Esophagus squamous epithelium (tissue), 5 donors: Measurements from ENCODE around the gene DMAC2. TPM values are rescaled to one million over a fixed set of nuclear protein-coding genes. Genes with fewer than 3 reads are reported as not detected.
A peak's percentile ranks its signal among the peaks of the same experiment; 100 is the strongest.

Experiments used
- DNase-seq: peaks from one replicate; lab custom pipeline; 2025; lab: John Stamatoyannopoulos, UW
- H3K27ac ChIP-seq, 4 donors: fragments of 200-600 bp; sonication (generic); one replicate each; pipeline ENCODE4 v1.5.1; 2016 to 2019; ENCODE audit warnings: mild to moderate bottlenecking in 1 of 4
- H3K27me3 ChIP-seq, 4 donors: fragments of 200-600 bp; sonication (generic); 1 replicate in 3 of 4; 2 replicates in 1 of 4; pipeline versions ENCODE4 v1.5.1 to v1.6.0; 2017 to 2021; ENCODE audit warnings: antibody characterized with exemption in 1 of 4
- H3K36me3 ChIP-seq, 3 donors: fragments of 200-600 bp; sonication (generic); one replicate each; pipeline ENCODE4 v1.5.1; 2016 to 2019
- H3K4me1 ChIP-seq, 3 donors: fragments of 200-600 bp; sonication (generic); one replicate each; pipeline ENCODE4 v1.5.1; 2017 to 2019
- H3K4me3 ChIP-seq, 4 donors: fragments of 200-600 bp; sonication (generic); 1 replicate in 3 of 4; 2 replicates in 1 of 4; pipeline ENCODE4 v1.5.1; 2016 to 2019; ENCODE audit warnings: mild to moderate bottlenecking in 2 of 4, moderate library complexity in 1 of 4
- H3K9me3 ChIP-seq, 3 donors: fragments of 200-600 bp; sonication (generic); one replicate each; pipeline ENCODE4 v1.5.1; 2016 to 2019
- POLR2A ChIP-seq, 4 donors: fragments of 450-650 bp; IDR thresholded peaks; one replicate each; pipeline ENCODE4 v1.6.1; 2017; ENCODE audit warnings: antibody characterized with exemption in 4 of 4, mild to moderate bottlenecking in 4 of 4, moderate library complexity in 3 of 4
- WGBS, 2 donors: methylation state at CpG; one replicate each; pipeline ENCODE4 v1.1.5; 2018; 5-methylcytosine and 5-hydroxymethylcytosine counted together
- intact Hi-C: fragments of 100-400 bp; cut with DNase I; formaldehyde crosslinking; loops from one replicate; pipeline ENCODE4 v1.15.0; 2022
- total RNA-seq, 4 donors: library from RNA; depleted of rRNA; stranded (reverse); fragments of >200 nt; gene quantifications; one replicate each; pipeline ENCODE4 v1.1.0, GENCODE V29; 2016
- TF ChIP-seq, protein P1 (sequence below), 6 experiments: fragments of 450-650 bp in 4 of 6; fragments of 200-600 bp in 2 of 6; sonication (generic) in 2 of 6; IDR thresholded peaks; one replicate each; pipeline ENCODE4 v1.5.1; 2016 to 2019; ENCODE audit warnings: antibody characterized with exemption in 6 of 6, mild to moderate bottlenecking in 4 of 6, moderate library complexity in 4 of 6
- donor health status: DM: yes; HTN: yes; CAD: no.

DMAC2 gene
- total RNA-seq, 4 donors from 2014 or later, result 25.1 to 41.4 (median 35.7) TPM

- 40 to 64% methylated on average over 2 to 9 of the region's 36 CpGs for WGBS, 2 donors
- DNase-seq, result no peak
Measured at GRCh38 chr19:41426116-41426841, 13.4 kb downstream of the DMAC2 start.

GRCh38 chr19:41425174-41426115 lies 14.3 kb downstream of the DMAC2 start:
- no peak for DNase-seq
- Histone ChIP-seq H3K27ac (peak overlapping the region in 3 of 4 donors; percentile 95 to 97 (median 96)), H3K9me3 (no peaks in the 10 kb centered on the region), H3K27me3 (no peaks in the 10 kb centered on the region), H3K4me3 (peak overlapping the region; percentile 60 to 71 (median 66)), H3K4me1 (peaks cover 32 to 75% (median 41%) of the 10 kb centered on the region in 3 donors), H3K36me3 (peaks cover 22 to 68% (median 40%) of the 10 kb centered on the region in 3 donors)
- TF ChIP-seq POLR2A (IDR thresholded peaks at IDR 0.05), result no peak
- TF ChIP-seq, protein P1, sequence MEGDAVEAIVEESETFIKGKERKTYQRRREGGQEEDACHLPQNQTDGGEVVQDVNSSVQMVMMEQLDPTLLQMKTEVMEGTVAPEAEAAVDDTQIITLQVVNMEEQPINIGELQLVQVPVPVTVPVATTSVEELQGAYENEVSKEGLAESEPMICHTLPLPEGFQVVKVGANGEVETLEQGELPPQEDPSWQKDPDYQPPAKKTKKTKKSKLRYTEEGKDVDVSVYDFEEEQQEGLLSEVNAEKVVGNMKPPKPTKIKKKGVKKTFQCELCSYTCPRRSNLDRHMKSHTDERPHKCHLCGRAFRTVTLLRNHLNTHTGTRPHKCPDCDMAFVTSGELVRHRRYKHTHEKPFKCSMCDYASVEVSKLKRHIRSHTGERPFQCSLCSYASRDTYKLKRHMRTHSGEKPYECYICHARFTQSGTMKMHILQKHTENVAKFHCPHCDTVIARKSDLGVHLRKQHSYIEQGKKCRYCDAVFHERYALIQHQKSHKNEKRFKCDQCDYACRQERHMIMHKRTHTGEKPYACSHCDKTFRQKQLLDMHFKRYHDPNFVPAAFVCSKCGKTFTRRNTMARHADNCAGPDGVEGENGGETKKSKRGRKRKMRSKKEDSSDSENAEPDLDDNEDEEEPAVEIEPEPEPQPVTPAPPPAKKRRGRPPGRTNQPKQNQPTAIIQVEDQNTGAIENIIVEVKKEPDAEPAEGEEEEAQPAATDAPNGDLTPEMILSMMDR (IDR thresholded peaks at IDR 0.05), result no peak
- intact Hi-C loops, result no loop called here
- WGBS, 2 donors, result 89 to 90% methylated on average over 5 to 12 of the region's 28 CpGs

More at GRCh38 chr19:41426116-41426841, 13.4 kb downstream of the DMAC2 start:
- Histone ChIP-seq H3K36me3 (peaks cover 22 to 68% (median 34%) of the 10 kb centered on the region in 3 donors), H3K4me3 (peak overlapping the region; percentile 60 to 71 (median 66)), H3K27ac (peak overlapping the region; percentile 92 to 97 (median 96)), H3K27me3 (no peaks in the 10 kb centered on the region), H3K9me3 (no peaks in the 10 kb centered on the region), H3K4me1 (peaks cover 32 to 68% (median 41%) of the 10 kb centered on the region in 3 donors)
- intact Hi-C loops, result no loop called here
- TF ChIP-seq POLR2A (IDR thresholded peaks at IDR 0.05), result no peak
- TF ChIP-seq, protein P1 (IDR thresholded peaks at IDR 0.05), result no peak

- H3K9me3 ChIP-seq, result no peaks in the 10 kb centered on the region
- H3K27ac ChIP-seq, result peak overlapping the region; percentile 14 to 97 (median 96)
- peaks cover 32 to 75% (median 41%) of the 10 kb centered on the region in 3 donors for H3K4me1 ChIP-seq
- H3K27me3 ChIP-seq, result no peaks in the 10 kb centered on the region
- WGBS, 2 donors, result 82 to 96% methylated on average over 4 to 7 of the region's 21 CpGs
- H3K4me3 ChIP-seq, result peak overlapping the region; percentile 60 to 71 (median 66)
- no peak for DNase-seq
- peaks cover 28 to 71% (median 48%) of the 10 kb centered on the region in 3 donors for H3K36me3 ChIP-seq
- intact Hi-C loops, result no loop called here
- TF ChIP-seq, protein P1 (IDR thresholded peaks at IDR 0.05), result no peak
- TF ChIP-seq POLR2A (IDR thresholded peaks at IDR 0.05), result no peak
Measured at GRCh38 chr19:41424335-41425173, 15.2 kb downstream of the DMAC2 start.

DNA sequence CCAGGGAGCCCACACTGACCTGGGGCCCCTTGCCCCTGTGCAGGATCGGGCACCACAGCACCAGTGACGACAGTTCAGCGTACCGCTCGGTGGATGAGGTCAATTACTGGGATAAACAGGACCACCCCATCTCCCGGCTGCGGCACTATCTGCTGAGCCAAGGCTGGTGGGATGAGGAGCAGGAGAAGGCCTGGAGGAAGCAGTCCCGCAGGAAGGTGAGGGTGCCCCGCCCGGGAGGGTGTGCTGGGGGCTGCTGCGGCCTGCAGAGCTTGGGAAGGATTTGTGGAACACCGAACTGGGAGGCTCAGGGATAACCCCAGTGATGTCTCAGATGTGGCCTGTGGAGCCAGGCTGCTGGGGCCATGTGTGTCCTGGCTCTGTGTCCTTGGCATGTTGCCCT lies 16.8 kb downstream of the DMAC2 start:
- Histone ChIP-seq H3K36me3 (peaks cover 37 to 87% (median 56%) of the 10 kb centered on the region in 3 donors), H3K4me1 (peaks cover 21 to 61% (median 30%) of the 10 kb centered on the region in 3 donors), H3K27me3 (no peaks in the 10 kb centered on the region), H3K27ac (peak overlapping the region in 1 of 4 donors; percentile 26), H3K4me3 (no peak overlapping the region), H3K9me3 (no peaks in the 10 kb centered on the region)
- 91% methylated on average over 5 of the region's 12 CpGs; no CpG with 5 or more reads in 1 of the 2 donors for WGBS, 2 donors
- intact Hi-C loops, result no loop called here
- TF ChIP-seq, protein P1 (IDR thresholded peaks at IDR 0.05), result no peak
- no peak for TF ChIP-seq POLR2A (IDR thresholded peaks at IDR 0.05)
- no peak for DNase-seq
